A673 (cell line): ENCODE results near the gene CFAP99. TPM values are rescaled to one million over a fixed set of nuclear protein-coding genes. Genes with fewer than 3 reads are reported as not detected.
"Not testable (repeated sequence)": the region's sequence is repeated elsewhere in the genome, so short reads cannot be mapped to it uniquely, and the experiment has no call there.

Source experiments
- BruUV-seq: library from RNA; stranded (reverse); fragments of 400-500 nt; replicated peaks from 2 replicates; lab custom pipeline; 2021; lab: Mats Ljungman, UMichigan
- CTCF ChIA-PET: fragments of 300-600 bp; sonication (Branson Sonifier 250); formaldehyde crosslinking; loops from one replicate; lab custom pipeline; 2022; ENCODE audit warnings: antibody characterized with exemption; lab: Charles Lee
- POLR2A ChIA-PET: fragments of 300-600 bp; sonication (Branson Sonifier 250); formaldehyde crosslinking; loops from one replicate; lab custom pipeline; 2022; ENCODE audit warnings: antibody characterized with exemption; ENCODE audit not compliant: low non-redundant PET; lab: Charles Lee
- DNase-seq: peaks from one replicate; pipeline ENCODE4 v3.0.0-alpha.2; 2015; ENCODE audit warnings: low spot score
- H3K27ac ChIP-seq: fragments of 200-600 bp; sonication (generic); 2 replicates; pipeline ENCODE4 v1.5.1; 2016; ENCODE audit warnings: mixed run types, low read depth, mild to moderate bottlenecking, mixed read lengths, antibody characterized with exemption, low read length; ENCODE audit not compliant: poor library complexity, severe bottlenecking
- H3K27me3 ChIP-seq: fragments of 200-600 bp; sonication (generic); replicated peaks from 2 replicates; pipeline ENCODE4 v1.6.1; 2017; ENCODE audit warnings: mixed run types, low read depth, mild to moderate bottlenecking, mixed read lengths, antibody characterized with exemption, low read length; ENCODE audit not compliant: insufficient read depth, poor library complexity
- H3K36me3 ChIP-seq: fragments of 200-600 bp; sonication (generic); 2 replicates; pipeline ENCODE4 v1.6.1; 2016; ENCODE audit warnings: mixed run types, mild to moderate bottlenecking, mixed read lengths, antibody characterized with exemption, low read length; ENCODE audit not compliant: insufficient read depth, poor library complexity, severe bottlenecking
- H3K4me1 ChIP-seq: fragments of 200-600 bp; sonication (generic); 2 replicates; pipeline ENCODE4 v1.6.1; 2017; ENCODE audit warnings: mixed run types, mild to moderate bottlenecking, mixed read lengths, antibody characterized with exemption, low read length; ENCODE audit not compliant: insufficient read depth, poor library complexity, severe bottlenecking
- H3K4me3 ChIP-seq: fragments of 200-600 bp; sonication (generic); 2 replicates; pipeline ENCODE4 v1.5.1; 2016; ENCODE audit warnings: low read depth, mixed run types, mild to moderate bottlenecking, mixed read lengths, low read length; ENCODE audit not compliant: poor library complexity, severe bottlenecking
- H3K9me3 ChIP-seq: fragments of 200-600 bp; sonication (generic); 2 replicates; pipeline ENCODE4 v1.6.1; 2016; ENCODE audit warnings: mixed run types, low read depth, mild to moderate bottlenecking, mixed read lengths, antibody characterized with exemption, low read length; ENCODE audit not compliant: poor library complexity, severe bottlenecking
- CTCF ChIP-seq: fragments of 300-800, 200-600 bp; sonication (generic); conservative IDR thresholded peaks from 2 replicates; pipeline ENCODE4 v1.5.1; 2017; ENCODE audit warnings: low read depth, mild to moderate bottlenecking, antibody characterized with exemption, low read length, moderate library complexity, mixed read lengths
- EZH2 ChIP-seq: fragments of 200-600 bp; sonication (generic); IDR thresholded peaks from 2 replicates; pipeline ENCODE4 v1.6.1; 2017; ENCODE audit warnings: borderline replicate concordance, low read depth, mild to moderate bottlenecking, mixed read lengths, antibody characterized with exemption, low read length; ENCODE audit not compliant: poor library complexity, severe bottlenecking
- intact Hi-C: fragments of 100-400 bp; cut with micrococcal nuclease; formaldehyde crosslinking; loops from one replicate; pipeline ENCODE4 v1.10.0; 2022; ENCODE audit not compliant: unreplicated experiment
- total RNA-seq: library from RNA; stranded (reverse); gene quantifications from 2 replicates; pipeline ENCODE4 v1.2.3, GENCODE V29; 2021

Gene CFAP99
- total RNA-seq, 1 experiment from 2014 or later: not detected

GRCh38 chr4:2378898-2379297, 39.9 kb upstream of the CFAP99 start:
- no peak for DNase-seq
- Histone ChIP-seq H3K27ac (no peak overlapping the region), H3K9me3 (no peaks in the 10 kb centered on the region), H3K4me1 (no peaks in the 10 kb centered on the region), H3K27me3 (no peaks in the 10 kb centered on the region), H3K36me3 (no peaks in the 10 kb centered on the region), H3K4me3 (no peak overlapping the region)
- intact Hi-C loops: no loop called here
- POLR2A ChIA-PET: no interaction called here
- TF ChIP-seq CTCF (no peak), EZH2 (no peak)
- CTCF ChIA-PET: no interaction called here
- BruUV-seq: no TSS peak

GRCh38 chr4:2380589-2380988, 38.2 kb upstream of the CFAP99 start:
- POLR2A ChIA-PET, H3K4me3 ChIP-seq, intact Hi-C loops, DNase-seq, H3K9me3 ChIP-seq, BruUV-seq, H3K4me1 ChIP-seq, H3K36me3 ChIP-seq, CTCF ChIA-PET, H3K27ac ChIP-seq, H3K27me3 ChIP-seq: not testable (repeated sequence)

GRCh38 chr4:2382769-2383202, 36.0 kb upstream of the CFAP99 start:
- H3K4me1 ChIP-seq, DNase-seq, H3K27ac ChIP-seq, H3K27me3 ChIP-seq, CTCF ChIA-PET, POLR2A ChIA-PET, H3K9me3 ChIP-seq, H3K36me3 ChIP-seq, intact Hi-C loops, BruUV-seq, H3K4me3 ChIP-seq: not testable (repeated sequence)

- H3K4me1 ChIP-seq, H3K4me3 ChIP-seq, DNase-seq, H3K9me3 ChIP-seq, intact Hi-C loops, H3K36me3 ChIP-seq, H3K27me3 ChIP-seq, CTCF ChIA-PET, POLR2A ChIA-PET, H3K27ac ChIP-seq, BruUV-seq: not testable (repeated sequence)
Observed at GRCh38 chr4:2383220-2383631, 35.5 kb upstream of the CFAP99 start.

GRCh38 chr4:2383760-2384159, 35.0 kb upstream of the CFAP99 start:
- ChIA-PET CTCF (no interaction called here), POLR2A (no interaction called here)
- BruUV-seq: no TSS peak
- Histone ChIP-seq H3K4me1 (peaks cover 6% of the 10 kb centered on the region), H3K4me3 (no peak overlapping the region), H3K9me3 (no peaks in the 10 kb centered on the region), H3K27me3 (no peaks in the 10 kb centered on the region), H3K36me3 (no peaks in the 10 kb centered on the region), H3K27ac (no peak overlapping the region)
- TF ChIP-seq EZH2: no peak
- no peak for TF ChIP-seq CTCF
- intact Hi-C loops: no loop called here
- DNase-seq: no peak
